Activated CD8-positive, alpha-beta memory T cell treated with anti-CD3 and anti-CD28 coated beads, Interleukin-2, amount 50 U/mL, for 1 hour (primary cell): ENCODE data around the gene MPP3.
"Not testable (repeated sequence)": the region's sequence is repeated elsewhere in the genome, so short reads cannot be mapped to it uniquely, and the experiment has no call there.

Experiments
- DNase-seq: peaks from one replicate; pipeline ENCODE4 v3.0.0-alpha.2; 2020; ENCODE audit errors: extremely low read depth

The MPP3 gene

GRCh38 chr17:43808076-43808475 lies 24.9 kb downstream of the MPP3 start:
- no peak for DNase-seq

DNA sequence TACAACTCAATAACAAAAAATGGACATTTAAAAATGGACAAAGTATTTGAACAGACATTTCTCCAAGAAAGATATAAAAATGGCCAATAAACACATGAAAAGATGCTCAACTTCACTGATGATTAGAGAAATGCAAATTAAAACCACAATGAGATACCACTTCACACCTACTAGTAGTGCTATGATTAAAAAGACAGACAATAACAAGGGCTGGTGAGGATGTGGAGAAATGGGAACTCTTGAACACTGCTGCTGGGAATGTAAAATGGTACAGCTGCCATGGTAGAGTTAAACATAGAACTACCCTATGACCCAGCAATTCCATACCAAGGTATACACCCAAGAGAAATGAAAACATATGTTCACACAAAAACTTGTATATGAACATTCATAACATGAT lies 27.8 kb downstream of the MPP3 start:
- DNase-seq, result no peak

- DNase-seq, result no peak
Measured at GRCh38 chr17:43803758-43804157, 29.2 kb downstream of the MPP3 start.

DNA sequence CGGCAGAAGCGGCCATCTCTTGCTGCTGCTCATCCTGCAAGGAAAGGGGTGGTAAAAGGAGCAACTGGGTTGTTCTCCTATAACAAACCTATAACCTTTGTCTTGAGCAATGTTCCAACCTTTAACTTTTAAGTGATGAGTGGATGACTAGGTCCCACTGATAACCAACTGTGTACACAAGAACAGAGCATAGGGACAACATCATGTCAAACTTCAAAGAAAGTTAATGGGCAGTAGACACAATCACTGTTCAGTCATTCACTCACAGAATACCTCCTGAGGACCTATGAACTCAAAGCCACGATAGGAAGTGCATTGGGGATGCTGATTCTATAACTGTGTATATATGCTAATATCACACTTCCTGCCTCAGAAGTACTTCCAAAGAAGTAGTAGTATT lies 31.1 kb downstream of the MPP3 start:
- DNase-seq, result no peak

DNA sequence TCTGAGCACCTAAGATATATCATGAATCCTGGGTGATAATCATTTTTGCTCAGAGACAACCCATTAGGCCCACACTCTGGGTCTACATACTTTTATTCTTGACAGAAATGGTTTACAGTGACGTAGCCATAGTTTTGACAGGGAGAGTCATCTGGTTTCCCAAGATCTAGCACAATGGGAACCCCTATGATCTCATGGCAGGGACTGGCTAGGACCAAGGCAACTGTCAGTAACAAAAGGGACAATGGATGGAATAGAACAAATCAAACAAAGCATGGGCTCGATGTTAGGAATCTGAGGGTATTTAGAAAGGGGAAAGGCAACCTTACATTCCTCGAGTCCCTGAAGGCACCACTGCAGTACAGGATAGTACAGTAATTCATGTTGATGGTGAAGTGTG lies 32.2 kb downstream of the MPP3 start:
- DNase-seq, result no peak

- no peak for DNase-seq
Measured at GRCh38 chr17:43799047-43799446, 33.9 kb downstream of the MPP3 start.

GRCh38 chr17:43798024-43798423 lies 34.9 kb downstream of the MPP3 start:
- DNase-seq, result not testable (repeated sequence)

DNA sequence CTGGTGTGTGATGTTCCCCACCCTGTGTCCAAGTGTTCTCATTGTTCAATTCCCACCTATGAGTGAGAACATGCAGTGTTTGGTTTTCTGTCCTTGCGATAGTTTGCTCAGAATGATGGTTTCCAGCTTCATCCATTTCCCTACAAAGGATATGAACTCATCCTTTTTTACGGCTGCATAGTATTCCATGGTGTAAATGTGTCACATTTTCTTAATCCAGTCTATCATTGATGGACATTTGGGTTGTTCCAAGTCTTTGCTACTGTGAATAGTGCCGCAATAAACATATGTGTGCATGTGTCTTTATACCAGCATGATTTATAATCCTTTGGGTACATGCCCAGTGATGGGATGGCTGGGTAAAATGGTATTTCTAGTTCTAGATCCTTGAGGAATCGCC lies 40.3 kb downstream of the MPP3 start:
- DNase-seq, result not testable (repeated sequence)

GRCh38 chr17:43791589-43791988 lies 41.4 kb downstream of the MPP3 start:
- DNase-seq, result no peak

- DNase-seq, result no peak
Measured at GRCh38 chr17:43790311-43790940, 42.5 kb downstream of the MPP3 start.

DNA sequence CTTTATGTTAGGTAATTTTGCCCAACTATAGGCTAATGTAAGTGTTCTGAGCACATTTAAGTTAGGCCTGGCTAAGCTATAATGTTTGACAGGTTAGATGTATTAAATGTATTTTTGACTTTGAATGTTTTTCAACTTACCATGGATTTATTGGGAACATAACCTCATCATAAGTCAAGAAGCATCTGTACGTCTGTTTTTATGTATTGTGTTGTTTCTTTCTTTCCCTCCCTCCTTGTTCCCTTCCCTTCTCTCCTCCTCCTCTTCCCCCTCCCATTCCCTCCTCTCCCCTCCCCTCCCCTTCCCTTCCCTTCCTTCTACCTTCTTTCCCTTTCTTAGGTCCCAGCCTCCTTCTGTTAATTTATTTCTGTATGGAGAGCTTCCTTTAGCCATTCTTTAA lies 43.5 kb downstream of the MPP3 start:
- DNase-seq, result no peak

DNA sequence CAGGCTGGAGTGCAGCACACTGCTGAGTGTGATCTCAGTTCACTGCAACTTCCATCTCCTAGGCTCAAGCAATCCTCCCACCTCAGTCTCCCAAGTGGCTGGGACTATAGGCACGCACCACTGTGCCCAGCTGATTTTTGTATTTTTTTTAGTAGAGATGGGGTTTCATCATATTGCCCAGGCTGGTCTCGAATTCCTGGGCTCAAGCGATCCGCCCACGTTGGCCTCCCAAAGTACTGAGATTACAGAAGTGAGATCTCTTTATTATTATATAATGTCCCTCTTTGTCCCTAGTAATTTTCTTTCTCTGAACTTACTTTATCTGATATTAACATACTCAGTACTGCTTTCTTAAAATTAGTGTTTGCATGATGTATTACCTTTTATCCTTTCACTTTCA lies 44.4 kb downstream of the MPP3 start:
- DNase-seq, result no peak

DNA sequence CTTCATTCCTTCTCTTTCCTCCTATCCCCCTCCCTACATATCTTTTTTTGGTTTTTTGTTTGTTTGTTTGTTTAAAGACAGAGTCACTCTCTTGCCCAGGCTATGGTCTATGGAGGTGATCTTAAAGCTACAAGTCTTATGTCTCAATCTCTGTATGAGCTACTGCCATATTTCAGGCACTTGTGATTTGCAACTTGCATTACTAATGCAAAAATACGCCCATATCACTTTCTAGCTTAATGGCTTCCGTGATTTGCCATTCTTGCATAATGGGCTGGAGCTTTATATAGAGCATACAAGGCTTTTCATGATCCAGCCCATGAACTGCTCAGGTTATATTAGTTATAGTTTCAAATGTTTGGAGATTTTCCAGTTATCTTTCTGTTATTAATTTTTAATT lies 45.2 kb downstream of the MPP3 start:
- DNase-seq, result no peak

- no peak for DNase-seq
Measured at GRCh38 chr17:43784628-43785101, 48.3 kb downstream of the MPP3 start.

- no peak for DNase-seq
Measured at GRCh38 chr17:43784068-43784467, 48.9 kb downstream of the MPP3 start.

DNA sequence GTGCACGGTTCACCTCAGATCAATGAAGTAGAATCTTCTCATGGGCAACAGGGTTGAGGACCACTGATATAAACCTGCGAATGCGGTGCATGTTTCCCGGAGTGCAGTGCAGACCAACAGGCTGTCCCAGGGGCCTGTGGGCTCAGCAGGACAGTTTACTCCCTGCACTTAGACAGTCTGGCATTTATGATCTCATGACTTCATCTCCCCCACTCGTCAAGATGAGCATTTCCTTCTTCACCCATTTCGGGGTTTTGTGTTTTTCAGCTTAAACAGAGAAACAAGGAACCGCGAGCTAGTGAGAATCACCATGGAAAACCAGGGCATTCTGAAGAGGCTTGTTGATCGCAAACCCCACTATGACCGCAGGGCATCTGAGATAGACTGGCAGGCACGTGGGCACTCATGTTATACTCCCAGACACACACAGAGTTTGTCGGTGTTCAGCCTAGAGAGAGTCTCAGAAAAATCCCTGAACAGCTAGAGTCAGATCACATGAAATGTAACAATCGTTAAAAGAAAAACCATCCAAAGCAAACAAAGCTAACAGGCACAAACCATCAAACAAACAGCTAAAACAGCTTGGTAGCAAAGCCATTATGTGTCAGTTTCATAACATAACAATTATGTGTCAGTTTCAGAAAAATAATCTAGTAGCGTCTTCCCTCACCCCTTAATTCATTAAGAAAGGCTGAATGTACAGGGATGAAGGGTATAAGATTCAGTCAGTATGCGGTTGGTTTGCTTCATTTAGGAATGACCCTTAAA lies 49.8 kb downstream of the MPP3 start:
- no peak for DNase-seq

DNA sequence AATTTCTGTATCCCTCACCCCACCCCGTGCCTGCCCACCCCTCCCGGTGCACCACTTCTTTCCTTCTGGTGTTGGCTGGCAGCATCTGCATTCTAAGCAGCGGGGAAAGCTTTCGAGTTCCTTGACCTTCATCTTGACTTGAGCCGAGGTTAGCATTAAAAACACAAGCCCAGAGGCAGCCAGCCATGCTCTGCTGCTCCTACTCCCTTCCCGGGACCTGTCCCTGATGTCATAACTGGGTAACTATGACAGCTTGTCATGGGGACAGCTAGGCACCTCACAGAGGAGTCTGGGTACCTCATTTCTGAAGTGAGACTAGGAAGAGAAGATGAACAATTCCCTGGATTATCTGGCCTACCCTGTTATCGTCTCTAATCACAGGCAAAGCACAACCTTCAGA lies 52.8 kb downstream of the MPP3 start, which contains the start of gene CFAP97D1:
TSS of gene CFAP97D1 (plus strand) at position 301 of the 400 bp plus-strand sequence. CDS start at position 329, 28 bp downstream.
- no peak for DNase-seq

GRCh38 chr17:43779145-43780125 lies 53.5 kb downstream of the MPP3 start:
- DNase-seq, result no peak

- DNase-seq, result no peak
Measured at GRCh38 chr17:43778337-43779144, 54.4 kb downstream of the MPP3 start, which contains the start of gene DUSP3. TSS of gene DUSP3 (minus strand) at chr17:43778977. CDS start at chr17:43778924, 53 bp downstream.

DNA sequence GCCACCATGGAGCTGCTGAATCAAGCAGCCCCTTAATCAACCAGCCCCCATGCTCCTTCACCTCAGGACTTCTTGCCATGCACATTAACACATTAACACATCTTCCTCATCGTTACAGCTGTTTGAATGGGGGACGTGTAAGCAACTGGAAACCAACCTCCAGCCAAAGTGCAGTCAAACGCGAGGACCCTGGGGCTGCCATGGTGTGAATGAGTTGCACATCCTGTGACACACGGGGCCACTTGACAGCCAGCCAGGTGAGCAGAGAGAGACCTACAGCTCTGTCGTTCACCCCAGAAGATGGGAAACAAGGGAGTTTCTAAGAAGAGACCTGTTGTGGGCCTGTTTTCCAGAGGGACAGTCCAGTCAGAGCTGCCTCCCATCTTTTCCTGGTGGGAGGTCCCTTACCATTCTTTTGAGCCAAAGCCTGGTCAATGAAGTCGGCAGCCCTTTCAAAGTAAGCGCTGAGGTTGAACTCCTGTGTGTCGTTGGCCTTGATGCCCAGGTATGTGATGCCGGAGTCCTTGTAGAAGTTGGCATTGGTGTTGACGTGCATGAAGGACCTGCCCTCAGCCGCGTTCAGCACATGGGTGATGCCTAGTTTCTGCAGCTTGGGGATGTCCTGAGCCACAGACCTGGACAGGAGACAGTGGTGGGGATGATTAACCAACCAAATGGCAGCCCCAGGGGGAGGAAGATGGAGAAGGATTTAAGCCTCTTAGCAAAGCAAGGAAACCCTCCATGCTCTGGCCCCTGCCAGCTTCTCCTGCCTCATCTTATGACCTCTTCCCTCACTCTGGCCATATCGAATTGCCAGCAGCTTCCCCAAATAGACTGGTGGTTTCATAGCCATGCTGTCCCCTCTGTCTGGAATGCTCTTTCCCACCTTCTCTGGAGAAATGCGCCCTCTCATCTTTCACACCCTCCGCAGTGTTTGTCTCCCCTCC lies 58.4 kb downstream of the MPP3 start:
- no peak for DNase-seq
